HG03469 (cell line): ENCODE measurements around the gene DMRTB1.

ENCODE experiments used
- ATAC-seq: cut with Tn5 transposase; IDR thresholded peaks from one replicate; pipeline ENCODE4 v1.9.1; 2021; ENCODE audit warnings: mild to moderate bottlenecking, moderate library complexity, moderate number of reproducible peaks; ENCODE audit not compliant: unreplicated experiment

DMRTB1 gene

DNA sequence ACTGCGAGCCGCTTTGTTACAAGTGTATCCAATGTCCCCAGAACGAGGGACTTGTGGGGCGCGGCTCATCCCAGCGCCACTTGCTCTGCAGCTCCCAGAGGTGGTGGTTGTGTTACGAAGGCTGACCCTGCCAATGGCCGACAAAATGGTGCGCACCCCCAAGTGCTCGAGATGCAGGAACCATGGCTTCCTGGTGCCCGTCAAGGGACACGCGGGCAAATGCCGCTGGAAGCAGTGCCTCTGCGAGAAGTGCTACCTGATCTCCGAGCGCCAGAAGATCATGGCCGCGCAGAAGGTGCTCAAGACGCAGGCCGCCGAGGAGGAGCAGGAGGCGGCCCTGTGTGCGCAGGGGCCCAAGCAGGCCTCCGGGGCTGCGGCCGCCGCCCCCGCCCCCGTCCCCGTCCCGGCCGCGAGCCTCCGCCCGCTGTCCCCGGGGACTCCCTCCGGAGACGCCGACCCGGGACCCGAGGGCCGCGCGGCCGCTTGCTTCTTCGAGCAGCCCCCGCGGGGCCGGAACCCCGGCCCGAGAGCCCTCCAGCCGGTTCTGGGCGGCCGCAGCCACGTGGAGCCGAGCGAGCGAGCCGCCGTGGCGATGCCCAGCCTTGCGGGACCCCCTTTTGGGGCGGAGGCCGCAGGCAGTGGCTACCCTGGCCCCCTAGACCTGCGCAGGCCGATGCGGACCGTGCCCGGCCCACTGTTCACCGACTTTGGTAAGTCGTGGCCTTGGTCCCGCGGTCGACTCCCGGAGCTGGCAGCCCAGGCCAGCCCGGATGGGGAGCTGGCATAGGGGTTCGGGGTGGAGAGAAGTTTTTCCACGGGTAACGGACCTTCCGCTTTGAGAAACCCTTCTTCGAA is at the start of gene DMRTB1:
Gene DMRTB1, plus strand, starts transcription at position 79 of the 855 bp plus-strand sequence. Its CDS starts 55 bp downstream, at position 134.
- ATAC-seq: no peak

DNA sequence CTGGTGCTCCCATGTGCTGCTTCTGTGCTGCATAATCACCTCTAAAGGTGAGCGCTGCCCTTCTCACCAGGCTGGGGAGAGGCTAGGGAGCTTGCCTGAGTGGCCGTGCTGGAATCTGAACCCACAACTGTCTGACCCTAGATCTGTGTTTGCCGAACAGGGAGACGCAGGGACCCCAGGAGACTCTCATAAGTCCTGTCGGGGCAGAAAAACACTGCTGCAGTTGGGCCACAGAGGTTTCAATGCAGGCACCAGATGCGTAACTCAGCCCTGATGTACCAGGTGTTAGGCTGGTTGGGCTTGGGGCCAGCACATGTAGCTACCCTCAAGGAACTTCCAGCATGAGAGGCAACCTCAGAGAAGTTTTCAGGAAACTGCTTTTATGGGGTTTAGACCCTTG is 49.5 kb upstream of the DMRTB1 start:
- ATAC-seq: no peak

DNA sequence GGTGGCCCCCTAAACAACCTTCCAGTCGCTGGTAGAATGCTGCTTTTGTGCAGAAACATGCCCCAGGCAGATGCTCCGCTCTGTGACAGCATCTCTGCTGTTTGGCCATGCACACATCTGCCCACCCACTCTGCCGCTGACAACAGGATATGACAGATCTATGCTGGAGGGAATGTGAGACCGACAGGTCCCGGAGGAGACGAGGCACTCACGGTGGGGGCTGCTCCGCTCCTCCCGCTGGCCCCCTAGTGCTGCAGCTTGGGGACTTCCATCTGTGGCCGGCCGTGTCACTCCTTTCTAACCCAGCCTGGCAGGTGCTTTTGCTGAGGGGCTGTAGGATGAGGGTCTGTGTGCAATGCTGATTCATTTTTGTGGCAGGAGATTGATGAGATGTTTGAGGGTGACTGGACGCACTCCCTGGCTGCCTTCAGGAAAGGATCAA is 49.1 kb upstream of the DMRTB1 start:
- ATAC-seq: peak; percentile 32

DNA sequence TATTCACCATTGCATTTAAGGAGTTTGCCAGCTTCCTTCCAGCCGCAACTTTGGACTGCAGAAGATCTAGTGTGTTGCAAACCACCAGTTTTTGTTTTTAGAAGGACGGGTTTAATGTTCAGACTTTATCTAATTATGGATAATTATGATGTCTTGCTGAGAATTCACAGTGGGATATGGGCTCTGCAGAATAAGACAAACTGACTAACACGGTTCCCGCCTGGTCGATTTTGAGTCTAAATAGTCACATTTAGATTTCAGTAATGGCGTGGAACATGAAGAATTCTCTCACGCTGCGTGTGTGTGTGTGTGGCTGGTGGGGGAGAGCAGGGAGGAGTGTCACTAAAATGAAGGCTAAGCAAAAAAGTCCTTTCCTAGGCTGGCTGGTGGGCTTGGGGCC is 48.5 kb upstream of the DMRTB1 start:
- ATAC-seq: no peak

DNA sequence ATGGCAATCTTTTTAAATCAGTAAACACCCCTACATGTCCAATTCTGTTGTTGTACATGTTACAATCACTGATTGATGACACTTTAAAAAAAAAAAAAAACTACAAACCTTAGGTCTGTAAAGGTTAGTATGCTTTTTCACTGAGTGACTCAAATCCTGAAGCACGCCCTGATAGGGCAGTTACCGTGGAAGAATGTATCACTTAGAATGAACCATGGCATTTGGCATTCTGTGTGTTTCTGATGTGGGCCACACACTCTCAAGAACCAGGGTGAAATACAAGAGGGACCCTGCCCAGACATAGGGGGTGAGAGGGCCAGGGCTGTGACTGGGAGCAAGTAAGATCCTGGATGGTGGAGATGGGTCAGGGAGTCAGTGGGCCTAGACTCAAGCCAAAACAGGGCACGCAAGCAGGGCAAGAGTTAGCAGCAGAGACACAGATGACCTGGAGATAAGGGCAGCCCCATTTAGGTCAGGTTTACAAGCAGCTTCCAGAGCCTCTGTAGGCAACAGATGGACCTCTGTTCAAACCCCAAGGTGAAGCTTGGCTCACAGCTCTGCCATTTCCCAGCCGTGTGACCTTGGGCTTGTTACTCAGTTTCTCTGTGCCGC is 47.6 kb upstream of the DMRTB1 start:
- no peak for ATAC-seq

DNA sequence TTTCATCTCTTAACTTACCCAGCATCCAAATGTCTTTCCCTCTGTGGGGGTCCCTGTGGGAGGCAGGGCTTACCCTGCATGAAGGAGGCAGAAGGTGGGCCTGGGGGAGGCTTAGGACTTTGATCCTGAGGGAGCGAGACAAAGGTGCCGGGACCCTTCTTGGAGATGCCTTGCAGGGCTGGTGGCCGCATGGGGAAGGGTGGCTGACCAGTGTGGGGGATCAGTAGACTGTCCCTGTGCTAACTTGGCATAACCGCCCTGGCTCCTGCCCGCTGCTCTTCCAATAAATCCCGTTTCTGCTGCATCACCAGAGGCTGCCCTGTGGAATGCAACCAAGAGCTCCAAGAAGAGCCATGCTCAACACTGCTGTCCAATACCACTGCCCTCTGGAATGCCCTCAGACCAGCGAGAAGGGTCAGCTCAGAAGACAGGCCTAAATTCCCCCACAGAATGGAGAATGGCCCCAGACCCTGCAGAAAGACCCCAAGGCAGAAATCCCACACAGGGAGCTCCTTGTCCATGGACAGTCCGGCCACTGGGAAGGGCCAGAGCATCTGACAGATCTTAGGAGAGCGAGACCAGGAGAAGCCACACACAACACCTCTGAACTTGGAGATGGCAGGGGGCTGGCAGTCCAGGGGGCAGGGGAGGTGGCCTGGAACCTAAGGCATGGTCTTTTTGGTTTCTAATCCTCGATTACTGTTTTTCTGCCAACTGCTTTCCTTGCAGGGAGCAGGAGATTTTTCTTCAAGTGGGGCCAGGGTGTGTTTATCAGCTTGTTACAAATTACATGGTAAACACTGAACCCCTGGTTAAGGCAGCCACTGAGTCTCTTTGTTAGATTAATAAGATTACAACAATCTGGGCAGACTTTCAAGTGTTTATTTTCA is 46.7 kb upstream of the DMRTB1 start:
- no peak for ATAC-seq

DNA sequence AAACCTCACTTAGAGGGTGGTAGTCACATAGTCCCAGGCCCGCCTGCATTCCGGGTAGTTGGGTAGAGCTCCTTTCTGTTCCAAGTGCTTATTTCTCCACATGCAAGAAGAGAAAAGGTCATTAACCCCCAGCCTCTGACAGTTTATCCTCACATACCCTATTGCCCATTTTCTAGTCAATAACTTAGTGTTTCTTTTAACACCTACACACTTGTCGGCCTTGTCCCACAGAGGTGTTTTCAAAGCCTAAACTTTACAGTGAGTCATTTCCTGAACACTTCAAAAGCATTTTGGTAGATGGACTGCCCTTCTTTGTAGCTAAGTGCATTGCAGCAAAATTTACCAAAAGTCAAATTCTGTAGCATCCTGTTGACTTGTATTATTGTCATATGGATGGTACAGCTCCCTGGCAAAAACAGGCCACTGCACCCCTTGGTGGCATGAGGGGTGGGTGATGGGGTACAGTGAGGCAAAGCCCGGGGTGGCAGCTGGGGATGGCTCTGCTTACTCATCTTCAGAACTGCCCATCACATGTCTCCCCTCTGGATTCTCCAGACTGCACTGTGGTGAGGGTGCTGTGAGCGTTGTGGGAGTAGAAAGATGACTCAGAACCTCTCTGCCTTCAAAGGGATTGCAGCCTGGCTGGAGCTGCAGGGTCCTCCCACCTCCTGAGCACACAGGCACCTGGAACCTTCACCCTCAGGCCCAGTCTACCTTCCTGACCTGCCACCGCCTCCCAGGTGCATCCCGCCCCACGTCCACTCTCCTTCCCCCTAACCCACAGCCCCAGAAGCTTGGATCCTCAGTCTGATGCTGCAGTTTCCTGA is 45.8 kb upstream of the DMRTB1 start:
- no peak for ATAC-seq

DNA sequence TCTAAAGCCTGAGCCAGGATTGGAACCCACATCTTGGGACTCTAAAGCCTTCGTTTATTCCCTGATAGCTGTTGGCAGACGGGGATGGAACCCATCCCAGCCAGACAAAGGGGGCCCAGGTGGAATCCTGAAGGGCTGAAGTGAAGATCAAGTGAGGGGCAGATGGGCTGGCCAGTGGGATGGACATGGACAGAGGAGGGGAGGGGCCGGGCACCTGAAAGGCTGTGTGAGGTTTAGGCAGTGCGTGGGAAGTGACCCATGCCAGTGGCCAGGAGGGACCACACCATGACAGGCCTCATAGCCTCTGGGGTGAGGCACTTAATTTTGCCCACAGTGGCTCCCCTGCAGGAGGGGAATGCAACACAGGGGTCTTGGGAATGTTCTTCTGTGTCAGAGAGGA is 44.6 kb upstream of the DMRTB1 start:
- ATAC-seq: no peak

DNA sequence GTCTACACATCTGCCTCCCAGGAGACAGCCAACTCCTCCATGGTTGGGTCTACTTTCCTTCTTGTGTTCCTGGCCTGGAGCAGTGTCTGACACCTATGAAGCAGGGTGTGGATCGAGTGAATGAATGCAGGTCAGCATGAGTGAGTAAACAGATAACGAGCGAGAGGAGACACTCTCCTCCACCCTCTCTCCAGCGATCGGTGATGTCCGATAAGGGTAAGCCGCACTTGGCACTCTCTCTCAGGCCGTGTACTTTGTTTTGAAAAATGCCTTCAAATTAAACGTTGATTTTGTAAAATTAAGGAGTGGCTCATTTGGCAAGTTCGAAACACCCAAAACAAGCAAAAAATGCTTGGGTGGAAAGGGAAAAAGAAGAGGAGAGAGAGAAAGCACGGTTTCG is 43.8 kb upstream of the DMRTB1 start:
- ATAC-seq: no peak

DNA sequence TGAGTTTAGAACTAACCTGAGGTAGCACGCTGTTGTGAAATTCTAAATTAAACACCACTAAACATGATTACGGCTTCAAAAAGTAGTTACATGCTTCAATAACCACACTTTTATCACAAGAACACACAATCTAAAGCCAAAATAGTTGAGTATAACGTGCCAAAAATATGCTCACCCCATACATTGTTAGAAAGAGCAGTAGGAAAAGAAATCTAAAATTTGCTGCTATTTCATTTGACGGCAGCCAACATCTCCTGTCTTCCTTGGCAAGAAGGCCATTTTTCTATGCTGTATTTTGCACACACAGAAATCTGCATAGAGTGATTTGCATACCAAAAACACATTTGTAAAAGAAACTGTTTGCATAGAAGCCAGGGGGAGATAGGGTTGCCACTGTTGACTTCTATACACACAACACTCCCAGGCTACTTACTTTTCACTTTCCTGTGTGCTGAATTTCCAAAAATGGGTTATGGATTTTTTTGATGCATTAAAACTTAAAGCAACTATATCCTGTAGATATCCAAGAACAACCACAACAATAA is 42.9 kb upstream of the DMRTB1 start:
- no peak for ATAC-seq

DNA sequence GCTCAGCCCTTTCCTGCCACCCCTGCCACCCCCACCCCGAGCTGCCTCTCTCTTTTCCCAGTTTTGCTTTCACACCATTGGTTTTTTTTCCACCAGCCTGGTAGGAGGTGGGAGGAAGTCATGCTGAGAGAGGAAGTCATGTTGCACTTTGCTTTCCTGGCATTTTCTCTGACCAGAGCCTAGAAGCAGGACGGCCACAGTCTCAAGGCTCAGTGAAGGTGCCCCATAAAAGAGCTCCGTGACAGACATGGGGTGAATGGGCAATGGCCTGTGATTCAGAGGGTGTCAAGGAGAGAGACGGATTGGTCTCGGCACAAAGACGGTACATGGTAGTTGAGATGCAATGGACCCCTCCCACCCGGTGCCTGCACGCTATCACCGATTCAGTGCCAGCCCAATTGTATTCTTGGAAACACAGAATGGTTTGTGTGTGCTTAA is 42.1 kb upstream of the DMRTB1 start:
- no peak for ATAC-seq

DNA sequence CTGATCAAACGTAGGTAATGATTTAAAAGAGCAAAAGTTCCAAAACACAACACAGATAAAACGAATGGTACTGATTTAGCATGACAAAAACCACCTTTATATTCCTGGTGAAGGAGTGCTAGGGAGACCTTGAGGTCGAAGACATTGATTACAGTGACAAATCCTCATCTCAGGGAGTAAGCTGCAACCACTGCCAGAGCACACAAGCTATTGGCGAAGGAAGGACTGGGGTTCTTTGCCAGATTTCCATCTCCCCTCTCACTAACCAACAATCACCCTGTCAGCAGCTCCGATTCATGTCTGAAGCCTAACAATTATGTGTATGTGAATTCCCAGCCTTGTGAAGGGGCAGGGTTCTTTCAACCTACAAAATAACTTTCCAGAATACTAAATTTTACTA is 40.2 kb upstream of the DMRTB1 start:
- ATAC-seq: no peak

DNA sequence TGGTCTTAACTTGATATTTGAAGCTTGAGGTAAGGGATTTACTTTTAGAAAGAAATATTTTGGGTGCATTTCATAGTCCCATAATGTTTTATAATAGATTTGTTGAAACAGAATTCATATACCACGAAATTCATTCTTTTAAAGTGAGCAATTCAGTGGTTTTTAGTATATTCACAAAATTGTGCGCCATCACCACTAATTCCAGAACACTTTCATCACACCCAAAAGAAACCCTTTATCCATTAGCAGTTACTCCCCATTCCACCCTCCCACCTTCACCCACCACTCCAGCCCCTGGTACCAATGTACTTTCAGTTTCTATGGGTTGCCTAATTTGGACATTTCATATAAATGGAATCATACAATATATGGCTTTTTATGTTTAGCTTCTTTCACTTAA is 38.9 kb upstream of the DMRTB1 start:
- ATAC-seq: no peak

DNA sequence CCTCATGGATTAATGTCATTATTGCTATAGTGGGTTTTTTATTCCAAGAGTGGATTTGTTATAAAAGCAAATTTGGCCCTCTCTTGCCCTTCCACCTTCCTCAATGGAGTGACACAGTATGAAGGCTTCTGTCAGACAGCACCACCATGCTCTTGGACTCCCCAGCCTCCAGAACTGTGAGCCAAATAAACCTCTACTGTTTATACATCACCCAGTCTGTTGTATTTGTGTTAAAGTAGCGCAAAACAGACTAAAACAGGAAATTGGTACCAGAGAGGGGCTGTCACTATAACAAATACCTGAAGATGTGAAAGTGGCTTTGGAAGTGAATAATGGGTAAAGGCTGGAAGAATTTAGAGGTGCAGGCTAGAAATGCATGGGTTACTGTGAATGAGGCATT is 38.0 kb upstream of the DMRTB1 start:
- no peak for ATAC-seq

DNA sequence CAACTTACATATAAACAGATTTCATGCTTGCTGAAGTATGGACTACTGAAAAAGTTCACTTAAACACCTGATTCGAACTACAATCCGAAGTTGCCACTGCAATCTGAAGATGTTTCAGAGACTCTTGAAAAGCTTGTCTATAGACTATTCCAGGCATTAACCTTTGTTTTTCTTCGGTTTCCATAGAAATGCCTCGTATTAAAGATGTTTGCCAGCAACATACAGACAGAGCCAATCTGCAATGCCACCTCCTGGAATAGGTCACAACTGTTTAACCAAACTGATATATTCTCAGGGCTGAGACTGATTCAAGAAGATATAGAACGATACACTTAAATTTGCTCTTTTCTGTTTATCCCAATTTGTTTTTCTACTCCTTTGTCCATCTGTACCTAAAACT is 28.9 kb upstream of the DMRTB1 start:
- no peak for ATAC-seq

DNA sequence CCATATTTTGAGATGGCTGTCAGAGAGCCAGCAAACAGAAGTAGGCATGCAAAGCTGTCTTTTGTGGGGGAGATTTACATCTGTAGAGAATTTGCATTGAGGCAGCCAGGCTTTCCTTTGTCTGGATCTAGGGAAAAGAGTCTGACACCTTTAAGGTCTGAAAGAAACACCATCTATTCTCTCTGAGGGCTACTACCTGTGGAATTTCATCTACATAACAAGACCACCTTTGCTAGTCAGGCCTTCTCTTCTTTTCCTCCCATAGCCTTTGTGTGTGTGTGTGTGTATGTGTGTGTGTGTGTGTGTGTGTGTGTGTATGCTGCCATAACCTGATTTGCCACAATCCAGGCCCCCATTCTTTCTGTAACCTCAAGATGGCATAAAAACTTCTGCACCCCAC is 28.4 kb upstream of the DMRTB1 start:
- ATAC-seq: no peak

DNA sequence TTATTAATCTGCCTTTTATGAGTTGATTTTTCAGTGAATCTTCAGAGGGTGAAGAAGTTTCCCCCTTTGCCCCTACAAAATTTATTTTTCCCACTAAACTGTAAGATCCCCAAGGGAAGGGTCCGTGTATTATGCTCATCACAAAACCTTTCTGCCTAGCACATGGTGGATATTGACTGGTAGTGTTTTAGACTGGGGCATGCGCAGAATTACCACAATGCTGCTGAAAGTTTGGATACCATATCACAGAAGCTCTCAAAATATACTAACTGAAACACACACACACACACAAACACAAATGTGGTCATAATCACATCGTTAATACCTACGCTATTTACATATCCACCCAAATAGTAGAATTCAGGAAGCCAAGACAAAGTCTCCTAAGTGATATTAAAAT is 28.0 kb upstream of the DMRTB1 start:
- ATAC-seq: no peak

DNA sequence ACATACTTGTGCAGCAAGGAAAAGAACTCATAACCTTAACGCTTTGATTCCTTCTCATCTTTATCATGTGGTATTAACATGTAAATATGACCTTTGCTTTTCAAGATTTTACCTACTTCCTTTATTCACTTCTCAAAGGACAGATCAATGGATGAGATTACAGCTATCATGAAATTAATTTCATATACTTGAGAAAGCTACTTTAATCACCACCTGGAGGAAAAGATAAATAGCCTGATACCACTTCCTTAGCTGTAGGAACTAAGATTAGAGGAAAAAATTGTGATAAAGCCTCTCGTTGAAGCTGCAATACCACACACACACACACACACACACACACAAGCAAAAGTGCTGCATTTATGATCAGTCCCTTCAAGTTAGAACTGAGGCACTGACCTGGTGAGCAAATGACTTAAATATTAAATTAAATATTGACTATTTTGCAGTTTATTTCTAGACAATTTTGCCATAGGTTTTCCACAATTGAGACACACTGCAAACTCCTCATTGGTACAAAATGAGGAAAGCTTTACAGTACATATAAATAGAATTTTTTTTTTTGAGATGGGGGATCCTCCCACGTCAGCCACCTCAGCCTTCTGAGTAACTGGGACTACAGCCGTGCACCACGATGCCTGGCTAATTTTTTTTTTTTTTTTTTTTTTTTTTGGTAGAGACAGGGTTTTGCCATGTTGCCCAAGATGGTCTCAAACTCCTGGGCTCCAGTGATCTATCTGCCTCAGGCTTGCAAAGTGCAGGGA is 27.2 kb upstream of the DMRTB1 start:
- ATAC-seq: no peak

DNA sequence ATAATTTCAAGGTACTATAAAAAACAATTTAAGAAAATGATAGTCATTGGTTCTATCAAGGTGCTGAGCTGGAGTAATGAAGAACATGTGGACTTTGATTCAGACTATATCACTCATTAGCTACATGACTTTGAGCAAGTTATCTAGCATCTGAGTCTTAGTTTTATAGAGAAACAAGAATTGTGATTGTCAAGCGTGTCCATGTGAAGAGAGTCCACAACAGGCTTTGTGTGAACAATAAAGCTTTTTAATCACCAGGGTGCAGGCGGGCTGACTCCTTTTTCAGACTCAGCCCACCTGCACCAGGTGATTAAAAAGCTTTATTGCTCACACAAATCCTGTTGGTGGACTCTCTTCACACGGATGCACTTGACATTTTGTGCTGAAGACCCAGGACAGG is 26.6 kb upstream of the DMRTB1 start:
- no peak for ATAC-seq
